HG02943 (cell line): ENCODE results near the gene HOMER3.

Source experiments
- ATAC-seq: cut with Tn5 transposase; IDR thresholded peaks from one replicate; pipeline ENCODE4 v1.9.1; 2021; ENCODE audit warnings: mild to moderate bottlenecking, low read depth, moderate library complexity; ENCODE audit not compliant: unreplicated experiment

The HOMER3 gene

GRCh38 chr19:18940769-18941627, at the start of gene HOMER3:
HOMER3 (minus strand) TSS chr19:18941217; CDS start chr19:18938982, 2,235 bp downstream.
- ATAC-seq: no peak

GRCh38 chr19:18990128-18990708, 49.2 kb upstream of the HOMER3 start:
- ATAC-seq: no peak

DNA sequence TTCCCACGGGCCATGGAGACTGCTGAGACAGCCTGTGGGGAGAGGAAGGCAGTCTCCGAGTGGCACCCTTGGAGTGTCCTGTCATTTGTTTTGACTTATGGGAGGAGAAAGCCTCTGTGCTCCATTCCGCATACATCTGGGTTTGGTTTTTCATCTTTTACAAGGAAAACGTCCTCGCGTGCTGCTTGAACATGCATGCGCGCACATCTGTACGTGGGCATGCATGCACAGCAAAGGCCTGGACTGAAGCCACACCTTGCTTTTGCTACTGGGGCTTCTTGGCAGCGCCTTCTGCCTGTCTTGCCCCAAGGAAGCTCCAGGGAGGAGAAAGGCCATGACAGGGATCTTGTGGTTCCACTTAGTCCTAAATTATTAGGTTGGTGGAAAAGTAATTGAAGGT, 48.3 kb upstream of the HOMER3 start:
- no peak for ATAC-seq

DNA sequence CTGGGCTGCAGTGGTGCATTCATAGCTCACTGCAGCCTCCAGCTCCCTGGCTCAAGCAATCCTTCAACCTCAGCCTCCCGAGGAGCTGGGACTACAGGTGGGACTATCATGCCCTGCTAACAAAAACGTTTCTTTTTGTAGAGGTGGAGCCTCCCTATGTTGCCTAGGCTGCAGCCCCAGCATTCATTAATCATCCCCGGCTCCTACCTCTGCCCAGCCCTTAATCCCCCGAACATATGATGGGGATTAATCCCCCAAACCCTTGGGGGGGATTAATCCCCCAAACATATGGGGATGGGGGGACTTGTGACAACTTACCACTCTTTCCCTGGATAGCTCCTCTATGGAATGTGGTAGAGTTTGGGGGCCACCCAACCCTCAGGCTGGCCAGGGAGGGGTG, 46.4 kb upstream of the HOMER3 start:
- no peak for ATAC-seq

GRCh38 chr19:18985257-18985656, 44.2 kb upstream of the HOMER3 start:
- no peak for ATAC-seq

DNA sequence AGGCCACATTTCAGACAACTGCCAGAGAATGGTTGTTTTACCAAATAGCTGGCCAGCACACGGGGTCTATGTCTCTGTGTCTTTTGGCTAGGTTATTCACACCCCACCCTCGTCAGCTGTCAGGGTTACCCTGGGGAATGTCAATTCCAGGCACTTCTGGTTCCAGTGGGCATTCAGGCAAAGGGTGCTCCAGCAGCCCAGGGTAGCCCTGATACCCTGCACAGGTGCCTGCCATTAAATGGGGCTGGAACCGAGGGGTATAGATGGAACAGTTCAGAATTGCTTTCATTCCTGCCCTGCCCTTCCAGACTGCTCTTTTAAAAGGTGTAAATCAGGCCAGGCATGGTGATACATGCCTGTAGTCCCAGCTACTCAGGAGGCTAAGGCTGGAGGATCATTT, 43.2 kb upstream of the HOMER3 start:
- no peak for ATAC-seq

DNA sequence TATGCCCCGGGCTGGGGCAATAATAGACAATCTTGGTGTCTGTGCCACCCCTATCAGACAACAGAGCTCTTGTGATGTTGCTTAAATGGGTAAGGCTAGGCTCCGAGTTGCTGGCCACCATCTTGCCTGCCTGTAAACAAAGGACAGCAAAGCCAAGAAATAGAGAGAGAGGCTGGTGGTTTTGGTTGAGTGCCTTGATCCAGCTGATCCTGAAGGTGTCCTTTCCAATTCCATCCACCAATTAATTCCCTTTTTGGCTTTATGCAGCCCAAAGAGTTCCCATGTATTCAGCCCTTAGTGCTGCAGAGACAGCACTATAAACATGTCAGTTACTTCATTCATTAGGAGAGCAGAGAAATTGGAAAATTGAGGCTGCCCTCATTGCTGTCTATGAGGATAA, 41.7 kb upstream of the HOMER3 start:
- ATAC-seq: no peak

DNA sequence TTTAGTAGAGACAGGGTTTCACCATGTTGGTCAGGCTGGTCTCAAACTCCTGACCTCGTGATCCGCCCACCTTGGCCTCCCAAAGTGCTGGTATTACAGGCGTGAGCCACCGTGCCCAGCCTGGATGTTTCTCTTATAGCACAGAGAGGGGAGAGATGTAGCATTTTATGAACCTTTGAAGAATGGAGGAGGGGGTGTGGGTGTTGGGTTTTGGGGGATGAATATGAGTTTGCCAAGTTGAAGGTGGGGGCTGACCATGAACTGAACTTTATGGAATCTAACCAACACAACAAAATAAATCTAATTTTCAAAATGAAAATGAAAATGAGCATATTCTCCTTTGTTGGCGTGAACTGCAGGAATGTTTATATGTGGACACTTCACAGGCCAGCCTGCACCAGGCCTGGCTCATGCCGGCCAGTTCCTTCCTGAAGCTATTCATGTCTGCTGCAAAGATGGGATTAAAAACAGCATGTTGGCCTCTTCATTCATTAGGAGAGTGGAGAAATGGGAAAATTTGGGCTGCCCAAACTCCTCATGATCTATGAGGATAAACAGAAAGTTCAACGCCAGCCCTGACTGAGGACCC, 39.5 kb upstream of the HOMER3 start:
- no peak for ATAC-seq

DNA sequence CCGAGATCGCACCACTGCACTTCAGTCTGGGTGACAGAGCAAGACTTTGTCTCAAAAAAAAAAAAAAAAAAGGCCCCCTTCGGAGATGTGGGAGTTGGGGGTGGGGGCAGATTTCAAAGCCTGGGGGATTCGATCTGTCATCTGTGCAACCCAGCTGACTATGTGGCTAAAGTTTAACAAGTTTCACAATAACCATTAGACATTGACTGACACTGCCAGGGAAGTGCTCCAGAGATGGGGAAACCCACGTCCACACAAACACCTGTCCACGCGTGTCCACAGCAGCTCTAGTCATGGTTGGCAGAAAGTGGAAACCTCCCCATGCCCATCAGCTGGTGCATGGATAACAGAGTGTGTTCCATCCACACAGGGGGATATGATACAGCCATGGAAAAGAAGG, 37.6 kb upstream of the HOMER3 start:
- ATAC-seq: no peak

- ATAC-seq: no peak
These were observed 34.9 kb upstream of the HOMER3 start for GRCh38 chr19:18975869-18976268.

- ATAC-seq: no peak
These were observed 34.0 kb upstream of the HOMER3 start for GRCh38 chr19:18975011-18975410.

GRCh38 chr19:18972851-18973250, 31.8 kb upstream of the HOMER3 start:
- no peak for ATAC-seq

GRCh38 chr19:18972301-18972811, 31.3 kb upstream of the HOMER3 start:
- no peak for ATAC-seq

DNA sequence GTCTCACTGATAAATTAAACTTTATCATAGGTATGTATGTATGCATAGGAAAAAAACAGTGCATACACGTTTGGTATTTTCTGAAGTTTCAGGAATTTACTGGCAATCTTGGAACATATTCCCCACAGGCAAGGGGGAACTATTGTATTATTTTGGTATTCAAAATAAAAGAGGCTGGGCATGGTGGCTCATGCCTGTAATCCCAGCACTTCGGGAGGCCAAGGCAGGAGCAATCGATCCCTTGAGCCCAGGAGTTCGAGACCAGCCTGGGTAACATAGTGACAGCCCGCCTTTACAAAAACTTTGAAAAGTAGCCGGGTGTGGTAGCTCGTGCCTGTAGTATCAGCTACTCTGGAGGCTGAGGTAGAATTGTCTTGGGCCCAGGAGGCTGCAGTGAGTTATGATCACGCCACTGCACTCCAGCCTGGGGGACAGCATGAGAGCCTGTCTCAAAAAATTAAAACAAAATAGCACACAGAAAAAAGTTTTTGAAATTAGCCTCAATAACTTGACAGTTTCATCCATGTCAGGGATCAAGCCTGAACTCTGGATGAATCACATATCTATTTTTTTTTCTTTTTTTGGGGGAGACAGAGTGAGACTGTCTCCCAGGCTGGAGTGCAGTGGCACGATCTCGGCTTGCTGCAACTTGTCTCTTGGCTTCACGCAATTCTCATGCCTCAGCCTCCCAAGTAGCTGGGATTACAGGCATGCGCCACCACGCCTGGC, 29.1 kb upstream of the HOMER3 start:
- ATAC-seq: no peak

- ATAC-seq: no peak
These were observed 26.5 kb upstream of the HOMER3 start for GRCh38 chr19:18967358-18968146.

DNA sequence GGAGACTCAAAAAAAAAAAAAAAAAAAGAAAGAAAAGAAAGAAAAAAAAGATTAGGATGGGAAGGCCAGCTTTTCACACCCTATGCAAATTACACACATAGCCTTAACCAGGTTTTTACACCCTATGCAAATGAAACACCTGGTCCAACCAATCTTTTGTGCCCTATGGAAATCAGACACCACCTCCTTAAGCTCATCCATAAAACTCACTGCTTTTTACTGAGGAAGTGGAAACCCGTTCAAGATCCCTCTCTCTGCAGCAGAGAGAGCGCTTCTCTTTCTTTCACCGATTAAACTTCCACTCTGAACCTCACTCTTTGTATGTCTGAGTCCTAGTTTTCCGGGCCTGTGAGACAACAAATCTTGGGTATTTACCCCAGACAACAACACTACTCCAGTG, 25.3 kb upstream of the HOMER3 start:
- no peak for ATAC-seq

GRCh38 chr19:18964121-18964520, 23.1 kb upstream of the HOMER3 start:
- ATAC-seq: no peak

DNA sequence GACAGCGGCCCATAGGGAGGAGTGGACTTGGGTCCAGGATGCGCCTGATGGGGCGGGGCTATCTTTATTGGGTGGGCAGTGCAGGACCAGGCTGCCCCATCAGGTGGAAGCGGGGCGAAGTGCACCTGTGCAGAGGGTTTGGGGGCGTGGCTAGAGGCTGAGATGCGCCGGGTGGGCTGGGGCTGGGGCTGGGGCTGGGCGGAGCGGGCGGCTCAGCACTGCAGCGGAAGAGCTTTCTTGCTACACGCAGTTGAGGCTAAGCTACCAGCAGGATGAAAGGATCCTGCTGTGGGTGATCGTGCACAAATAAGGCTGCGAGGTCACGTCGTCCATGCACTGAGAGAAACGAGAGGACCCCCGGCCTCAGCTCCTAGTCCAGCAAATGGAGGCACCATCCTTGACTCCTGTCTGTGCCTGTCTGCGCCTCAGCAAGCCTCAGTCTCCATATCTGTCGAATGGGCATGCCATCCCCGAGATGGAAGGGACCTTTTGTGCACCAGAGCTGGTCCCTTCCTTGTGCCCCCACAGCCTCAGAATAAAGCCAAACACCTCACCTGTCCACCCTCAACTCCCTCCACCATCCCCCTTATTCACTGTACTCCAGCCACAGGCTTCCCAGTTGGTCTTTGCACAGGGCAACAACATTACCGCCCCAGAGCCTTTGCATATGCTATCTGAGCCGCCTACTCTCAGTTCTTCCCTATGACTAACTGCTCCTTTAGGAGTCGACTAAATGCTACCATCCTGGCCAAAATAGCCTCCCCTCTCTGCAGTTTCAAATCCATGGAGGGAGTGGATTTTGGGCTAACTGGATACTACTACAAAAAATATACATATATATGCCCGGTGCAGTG, 21.0 kb upstream of the HOMER3 start:
- ATAC-seq: no peak

GRCh38 chr19:18960370-18960769, 19.4 kb upstream of the HOMER3 start:
- ATAC-seq: no peak
